NT2/D1 (cell line): Measurements from ENCODE around the gene PDE8A.

ENCODE experiments used
- SUZ12 ChIP-seq: IDR thresholded peaks from 2 replicates; pipeline ENCODE4 v1.6.1; 2011; ENCODE audit not compliant: insufficient read length, insufficient read depth; ENCODE audit errors: extremely low read depth
- YY1 ChIP-seq: IDR thresholded peaks from 2 replicates; pipeline ENCODE4 v1.6.1; 2011; ENCODE audit not compliant: insufficient read length, insufficient read depth
- ZNF274 ChIP-seq: IDR thresholded peaks from 2 replicates; pipeline ENCODE4 v1.6.1; 2011; ENCODE audit warnings: mild to moderate bottlenecking, low read depth, low read length

- TF ChIP-seq ZNF274 (no peak), YY1 (no peak), SUZ12 (no peak)
These were observed 160.1 kb downstream of the PDE8A start for GRCh38 chr15:85141726-85142125.
